ENCODE results near the gene ANGPTL2. TPM values are rescaled to one million over a fixed set of nuclear protein-coding genes. Genes with fewer than 3 reads are reported as not detected.
"Not testable (repeated sequence)": the region's sequence is repeated elsewhere in the genome, so short reads cannot be mapped to it uniquely, and the experiment has no call there.

The ANGPTL2 gene, protein sequence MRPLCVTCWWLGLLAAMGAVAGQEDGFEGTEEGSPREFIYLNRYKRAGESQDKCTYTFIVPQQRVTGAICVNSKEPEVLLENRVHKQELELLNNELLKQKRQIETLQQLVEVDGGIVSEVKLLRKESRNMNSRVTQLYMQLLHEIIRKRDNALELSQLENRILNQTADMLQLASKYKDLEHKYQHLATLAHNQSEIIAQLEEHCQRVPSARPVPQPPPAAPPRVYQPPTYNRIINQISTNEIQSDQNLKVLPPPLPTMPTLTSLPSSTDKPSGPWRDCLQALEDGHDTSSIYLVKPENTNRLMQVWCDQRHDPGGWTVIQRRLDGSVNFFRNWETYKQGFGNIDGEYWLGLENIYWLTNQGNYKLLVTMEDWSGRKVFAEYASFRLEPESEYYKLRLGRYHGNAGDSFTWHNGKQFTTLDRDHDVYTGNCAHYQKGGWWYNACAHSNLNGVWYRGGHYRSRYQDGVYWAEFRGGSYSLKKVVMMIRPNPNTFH
- total RNA-seq, result 1.1 and 1.7 TPM in 2 replicates

DNA sequence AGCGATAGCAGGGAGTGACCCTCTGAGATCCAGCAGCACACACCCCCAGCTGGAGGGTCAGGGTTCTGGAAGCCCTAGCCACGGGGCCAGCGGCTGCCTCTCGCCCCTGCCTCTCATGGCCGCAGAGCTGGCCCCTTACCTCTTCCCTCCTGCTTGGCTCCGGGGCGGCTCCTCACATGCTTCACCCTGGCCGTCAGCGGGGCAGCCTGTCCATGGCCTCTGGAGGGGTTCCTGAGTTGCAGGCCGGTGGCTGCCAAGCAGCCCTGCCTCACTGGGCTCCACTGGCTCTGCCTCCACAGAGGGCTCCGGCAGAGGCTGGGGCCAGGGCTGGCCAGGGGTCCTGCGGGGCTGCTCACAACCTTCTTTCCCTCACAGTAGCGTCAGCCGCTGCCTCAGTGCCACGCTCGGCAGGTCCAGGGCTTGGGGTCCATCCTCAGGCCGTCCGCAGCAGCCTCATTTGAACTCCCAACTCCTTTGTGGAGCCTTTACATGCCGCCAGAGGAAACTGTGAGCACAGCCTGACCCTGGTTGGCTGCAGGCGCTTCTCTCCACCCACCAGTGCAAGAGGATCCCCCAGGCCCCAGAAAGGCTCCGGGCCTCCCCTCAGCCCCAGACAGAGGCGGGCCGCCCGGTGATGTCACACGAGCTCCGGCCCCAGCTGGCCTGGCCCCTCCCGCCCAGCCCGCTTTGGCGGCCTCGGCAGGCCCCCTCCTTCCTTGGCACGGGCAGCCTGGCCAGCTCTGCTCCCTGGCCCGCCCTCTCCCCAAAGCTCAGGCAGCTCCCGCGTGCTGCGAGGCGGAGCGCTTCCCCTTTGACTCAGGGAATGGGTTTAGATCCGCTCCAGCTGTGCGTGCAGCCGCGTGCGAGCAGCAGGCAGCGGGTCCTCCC is at the start of gene ANGPTL2:
TSS of gene ANGPTL2 (minus strand) at position 460 of the 888 bp plus-strand sequence. CDS start 13,904 bp downstream, outside the sequence.
- H3K4me3 ChIP-seq (ENCODE audit: low read depth, low read length), result peak within 1 kb of the TSS; percentile 66
- no peak for DNase-seq (ENCODE audit: low read depth)
- TF ChIP-seq, protein P1, sequence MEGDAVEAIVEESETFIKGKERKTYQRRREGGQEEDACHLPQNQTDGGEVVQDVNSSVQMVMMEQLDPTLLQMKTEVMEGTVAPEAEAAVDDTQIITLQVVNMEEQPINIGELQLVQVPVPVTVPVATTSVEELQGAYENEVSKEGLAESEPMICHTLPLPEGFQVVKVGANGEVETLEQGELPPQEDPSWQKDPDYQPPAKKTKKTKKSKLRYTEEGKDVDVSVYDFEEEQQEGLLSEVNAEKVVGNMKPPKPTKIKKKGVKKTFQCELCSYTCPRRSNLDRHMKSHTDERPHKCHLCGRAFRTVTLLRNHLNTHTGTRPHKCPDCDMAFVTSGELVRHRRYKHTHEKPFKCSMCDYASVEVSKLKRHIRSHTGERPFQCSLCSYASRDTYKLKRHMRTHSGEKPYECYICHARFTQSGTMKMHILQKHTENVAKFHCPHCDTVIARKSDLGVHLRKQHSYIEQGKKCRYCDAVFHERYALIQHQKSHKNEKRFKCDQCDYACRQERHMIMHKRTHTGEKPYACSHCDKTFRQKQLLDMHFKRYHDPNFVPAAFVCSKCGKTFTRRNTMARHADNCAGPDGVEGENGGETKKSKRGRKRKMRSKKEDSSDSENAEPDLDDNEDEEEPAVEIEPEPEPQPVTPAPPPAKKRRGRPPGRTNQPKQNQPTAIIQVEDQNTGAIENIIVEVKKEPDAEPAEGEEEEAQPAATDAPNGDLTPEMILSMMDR (conservative IDR thresholded peaks at IDR 0.05; ENCODE audit: low read depth, low read length), result no peak

GRCh38 chr9:127171348-127171747 is 48.9 kb upstream of the ANGPTL2 start:
- not testable (repeated sequence) for H3K4me3 ChIP-seq (ENCODE audit: low read depth, low read length); DNase-seq (ENCODE audit: low read depth)

DNA sequence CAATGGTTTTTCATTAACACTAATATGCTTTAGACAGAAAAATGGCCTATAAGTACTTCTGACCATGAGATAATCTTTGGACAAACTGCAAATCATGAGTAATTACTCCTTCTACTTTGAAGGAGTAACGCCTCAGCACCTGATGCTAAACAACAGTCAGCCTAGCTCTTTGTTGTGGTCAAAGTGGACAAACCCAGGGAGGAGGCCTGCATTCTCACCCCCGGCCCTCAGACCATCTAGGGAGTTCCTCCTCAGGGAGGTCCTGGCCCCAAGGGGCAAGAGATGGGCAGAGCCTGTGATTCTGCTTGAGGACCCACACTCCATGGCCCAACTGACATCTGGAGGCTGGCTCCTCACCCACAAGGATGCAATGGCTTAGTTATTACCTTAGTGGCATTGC is 48.2 kb upstream of the ANGPTL2 start:
- DNase-seq (ENCODE audit: low read depth), result no peak
- TF ChIP-seq, protein P1 (conservative IDR thresholded peaks at IDR 0.05; ENCODE audit: low read depth, low read length), result no peak

GRCh38 chr9:127170103-127170502 is 47.7 kb upstream of the ANGPTL2 start:
- H3K4me3 ChIP-seq (ENCODE audit: low read depth, low read length), result no peak overlapping the region
- DNase-seq (ENCODE audit: low read depth), result no peak
- TF ChIP-seq, protein P1 (conservative IDR thresholded peaks at IDR 0.05; ENCODE audit: low read depth, low read length), result no peak

More for the DNA sequence above, 48.2 kb upstream of the ANGPTL2 start:
- no peak overlapping the region for H3K4me3 ChIP-seq (ENCODE audit: low read depth, low read length)

GRCh38 chr9:127169575-127169883 is 47.1 kb upstream of the ANGPTL2 start:
- no peak overlapping the region for H3K4me3 ChIP-seq (ENCODE audit: low read depth, low read length)
- TF ChIP-seq, protein P1 (conservative IDR thresholded peaks at IDR 0.05; ENCODE audit: low read depth, low read length), result no peak

GRCh38 chr9:127168756-127169574 is 46.5 kb upstream of the ANGPTL2 start:
- TF ChIP-seq, protein P1 (conservative IDR thresholded peaks at IDR 0.05; ENCODE audit: low read depth, low read length), result no peak
- H3K4me3 ChIP-seq (ENCODE audit: low read depth, low read length), result no peak overlapping the region
- no peak for DNase-seq (ENCODE audit: low read depth)

More at GRCh38 chr9:127169575-127169883, 47.1 kb upstream of the ANGPTL2 start:
- DNase-seq (ENCODE audit: low read depth), result no peak

Measured in epithelial cell of proximal tubule (primary cell).